ENCODE measurements around the gene UBAC2.

Gene UBAC2

GRCh38 chr13:99363391-99363790, 162.7 kb downstream of the UBAC2 start:
- DNase-seq, result peak in 1 of 2 donors; percentile 10

DNA sequence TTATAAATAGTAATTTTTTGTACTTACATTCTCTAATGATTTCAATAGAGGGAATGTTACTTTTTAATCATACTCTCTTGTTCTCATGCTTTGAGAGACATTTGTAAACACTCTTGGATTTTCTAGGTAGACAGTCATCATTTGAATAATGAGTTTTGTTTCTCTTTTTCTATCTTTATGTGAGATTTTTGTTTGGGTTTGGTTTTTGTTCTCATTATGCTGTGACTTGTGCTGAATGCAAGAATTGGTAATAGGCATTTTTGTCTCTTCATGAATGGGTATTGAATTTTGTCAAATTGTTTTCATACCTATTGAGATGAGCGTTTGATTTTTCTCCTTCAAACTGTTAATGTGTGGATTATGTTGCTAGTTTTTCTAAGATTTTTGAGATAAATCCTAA, 163.3 kb downstream of the UBAC2 start:
- DNase-seq, result no peak

GRCh38 chr13:99366075-99366987, 165.7 kb downstream of the UBAC2 start:
- DNase-seq, result peak in 1 of 2 donors; percentile 41

DNA sequence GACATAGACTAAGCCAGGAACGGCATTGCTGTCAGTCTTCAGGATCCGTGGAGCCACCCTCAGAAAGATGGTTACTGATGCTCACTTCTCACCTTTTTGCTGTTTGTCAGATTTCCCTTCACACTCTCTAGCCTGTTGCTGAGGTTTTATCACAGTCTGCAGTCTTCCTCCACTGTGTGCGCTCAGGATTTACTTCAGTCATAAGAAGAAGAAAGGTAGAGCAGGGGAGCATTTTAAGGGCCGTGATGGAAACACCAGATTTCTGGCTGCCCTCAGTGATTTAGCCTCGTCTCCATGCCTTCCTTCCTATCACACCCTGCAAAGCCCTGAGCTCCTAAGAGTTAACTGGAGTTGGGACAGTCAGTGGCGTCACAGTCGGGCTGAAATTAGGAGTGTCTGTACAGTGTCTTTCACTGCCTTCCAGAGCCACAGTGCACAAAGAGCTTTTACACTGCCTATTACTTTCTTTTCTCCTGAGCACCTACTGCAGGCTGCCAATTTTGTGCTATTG, 166.5 kb downstream of the UBAC2 start:
- DNase-seq, result peak in 1 of 2 donors; percentile 45

DNA sequence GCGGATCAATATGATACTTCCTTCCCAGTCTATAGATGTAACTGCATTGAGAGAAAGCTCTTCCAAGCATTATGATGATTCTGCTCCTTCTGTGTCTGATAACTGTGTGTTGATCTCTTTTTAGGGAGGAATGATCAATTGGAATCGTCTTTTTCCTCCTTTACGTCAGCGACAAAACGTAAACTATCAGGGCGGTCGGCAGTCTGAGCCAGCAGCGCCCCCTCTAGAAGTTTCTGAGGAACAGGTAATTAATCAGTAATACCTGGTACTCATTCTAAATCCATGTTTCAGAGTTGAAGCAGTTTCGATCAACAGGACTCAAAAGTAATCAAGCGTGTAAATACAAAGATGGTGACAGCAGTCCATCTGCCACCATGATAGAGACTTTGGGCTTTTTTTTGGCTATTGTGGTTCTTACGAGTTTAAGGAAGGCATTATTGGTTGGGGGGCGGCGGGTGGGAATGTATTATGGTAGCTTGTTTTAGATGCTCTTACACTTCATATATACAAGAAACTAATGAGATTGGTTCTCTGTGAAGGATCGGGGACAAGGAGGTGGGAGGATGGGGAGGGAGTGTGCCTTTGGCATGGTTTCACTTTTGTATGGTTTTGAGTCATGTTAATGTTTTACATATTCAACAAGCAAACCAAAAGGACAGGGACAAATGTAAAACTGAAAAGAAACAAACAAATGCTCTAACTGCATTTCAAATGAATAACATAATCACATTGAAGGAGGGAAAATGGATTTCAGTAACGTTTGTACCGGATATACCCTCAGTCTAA, 167.2 kb downstream of the UBAC2 start:
- peak in 1 of 2 donors; percentile 52 for DNase-seq

DNA sequence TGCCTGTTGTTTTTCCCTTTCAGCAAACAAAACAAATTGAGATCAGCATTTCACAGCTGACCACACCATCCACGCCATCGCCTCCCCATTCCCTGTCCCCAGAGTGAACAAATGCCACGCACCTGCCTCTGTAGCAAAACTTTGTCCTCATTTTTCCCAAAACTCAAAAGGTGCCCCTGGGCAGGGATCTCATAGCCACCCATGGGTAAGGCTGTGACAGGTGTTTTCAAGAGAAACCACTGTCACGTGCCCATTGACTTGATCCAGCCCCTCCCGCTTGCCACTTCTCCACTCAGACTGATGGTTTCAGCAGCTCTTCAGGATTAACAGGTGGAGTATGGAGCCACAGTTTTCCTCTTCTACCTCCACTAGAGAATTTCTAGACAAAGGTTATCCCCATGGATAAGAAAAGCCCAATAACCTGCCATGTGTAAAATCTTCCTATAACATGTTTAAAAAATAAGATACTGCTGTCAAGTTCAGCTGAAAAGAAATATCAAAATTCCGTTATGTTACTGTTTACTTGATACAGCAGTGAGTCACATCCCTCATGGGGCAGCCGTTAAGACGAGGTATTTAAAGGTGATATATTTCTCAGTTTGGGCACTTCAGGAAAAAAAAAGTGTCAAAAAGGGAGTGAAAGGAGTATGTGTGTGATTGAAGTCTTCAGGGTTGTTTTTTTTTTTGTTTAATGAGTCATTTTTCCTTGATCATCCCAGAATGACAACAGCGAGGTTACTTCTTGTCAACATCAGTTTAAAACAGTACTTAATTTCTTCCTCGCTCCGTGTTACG, 170.0 kb downstream of the UBAC2 start:
- DNase-seq, result peak; percentile 46 to 56

GRCh38 chr13:99371956-99372355, 171.3 kb downstream of the UBAC2 start:
- DNase-seq, result peak; percentile 72 to 80

DNA sequence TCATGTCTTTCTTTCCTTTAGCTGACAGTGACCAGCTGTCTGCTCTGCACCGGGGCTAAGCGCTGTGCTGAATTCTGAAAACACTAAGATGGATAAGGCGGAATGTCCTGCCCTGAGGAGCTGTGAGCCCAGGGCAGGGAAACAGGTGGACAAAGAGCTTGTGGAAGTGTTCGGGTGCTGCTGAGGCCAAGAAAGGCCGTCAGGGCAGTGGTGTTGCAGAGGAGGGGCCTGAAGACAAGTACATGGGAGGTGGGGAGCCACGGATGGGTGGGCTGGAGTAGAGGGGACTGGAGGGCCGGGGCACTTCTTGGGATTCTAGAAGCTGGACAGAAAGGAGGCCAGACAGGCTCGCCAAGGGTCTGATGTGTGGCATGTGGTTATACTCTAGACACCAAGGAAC, 172.8 kb downstream of the UBAC2 start:
- no peak for DNase-seq

DNA sequence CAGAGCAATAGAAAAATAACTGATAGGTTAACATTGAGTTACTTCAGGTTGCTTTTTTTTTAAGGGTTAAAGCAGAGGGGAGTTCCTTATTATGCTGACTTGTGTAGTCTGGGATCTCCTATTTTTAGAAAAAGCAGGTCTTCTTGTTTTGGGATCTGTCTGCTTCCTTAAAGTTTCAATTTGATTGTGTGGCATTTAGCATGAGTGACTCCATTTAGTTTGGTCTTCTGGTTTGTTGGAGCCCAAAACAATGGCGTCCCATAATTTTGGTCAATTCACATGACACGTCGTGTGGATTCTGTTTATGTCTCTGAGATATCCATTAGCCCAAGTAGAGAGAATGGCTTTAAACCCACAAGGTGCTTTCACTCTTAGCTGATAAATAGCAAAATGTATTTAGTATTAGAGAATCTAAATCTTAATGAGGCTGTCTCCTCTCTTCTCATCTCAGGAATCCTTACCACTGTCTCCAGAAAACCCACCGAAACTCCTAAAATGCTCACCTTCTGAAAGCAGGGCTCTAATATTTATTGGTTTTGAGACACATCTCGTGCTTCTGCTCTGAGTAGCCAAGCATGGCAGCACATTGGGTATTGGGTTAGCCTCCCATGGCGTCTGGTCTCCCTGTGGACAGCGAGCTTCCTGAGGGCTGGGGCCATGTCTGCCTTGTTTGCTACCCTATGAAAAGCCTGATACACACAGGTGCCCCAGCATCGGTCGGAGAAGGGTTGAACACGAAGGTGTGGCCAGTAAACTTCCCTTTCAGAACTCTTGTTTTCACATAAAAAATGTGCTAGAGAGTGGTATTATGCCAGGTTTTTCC, 173.7 kb downstream of the UBAC2 start:
- peak in 1 of 2 donors; percentile 71 for DNase-seq

GRCh38 chr13:99374994-99375737, 174.5 kb downstream of the UBAC2 start:
- DNase-seq, result peak; percentile 63 to 95

- peak in 1 of 2 donors; percentile 29 for DNase-seq
Measured at GRCh38 chr13:99375738-99376080, 175.1 kb downstream of the UBAC2 start.

- DNase-seq, result peak in 1 of 2 donors; percentile 90
Measured at GRCh38 chr13:99376132-99376531, 175.5 kb downstream of the UBAC2 start.

GRCh38 chr13:99376924-99377323, 176.3 kb downstream of the UBAC2 start:
- no peak for DNase-seq

DNA sequence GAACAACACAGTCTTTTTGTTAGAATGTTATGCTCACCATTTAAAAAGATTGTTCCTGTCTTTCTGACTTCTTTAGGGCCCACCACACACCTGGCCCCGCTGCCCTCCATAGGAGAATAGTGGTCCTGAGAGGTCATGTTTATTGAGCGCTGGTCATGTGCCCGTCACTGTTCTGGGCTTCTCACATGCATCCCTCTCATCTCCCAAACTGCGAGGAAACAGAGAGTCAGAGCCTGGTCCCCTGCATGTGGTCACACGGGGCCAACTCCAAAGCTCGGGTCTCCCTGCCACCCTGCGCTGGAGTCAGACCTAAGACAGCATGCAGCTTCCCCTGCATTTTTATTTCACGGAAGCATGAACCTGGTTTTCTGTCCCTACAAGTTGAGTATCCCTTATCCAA, 177.0 kb downstream of the UBAC2 start:
- DNase-seq, result no peak

- peak in 1 of 2 donors; percentile 8 for DNase-seq
Measured at GRCh38 chr13:99378985-99379733, 178.5 kb downstream of the UBAC2 start.

DNA sequence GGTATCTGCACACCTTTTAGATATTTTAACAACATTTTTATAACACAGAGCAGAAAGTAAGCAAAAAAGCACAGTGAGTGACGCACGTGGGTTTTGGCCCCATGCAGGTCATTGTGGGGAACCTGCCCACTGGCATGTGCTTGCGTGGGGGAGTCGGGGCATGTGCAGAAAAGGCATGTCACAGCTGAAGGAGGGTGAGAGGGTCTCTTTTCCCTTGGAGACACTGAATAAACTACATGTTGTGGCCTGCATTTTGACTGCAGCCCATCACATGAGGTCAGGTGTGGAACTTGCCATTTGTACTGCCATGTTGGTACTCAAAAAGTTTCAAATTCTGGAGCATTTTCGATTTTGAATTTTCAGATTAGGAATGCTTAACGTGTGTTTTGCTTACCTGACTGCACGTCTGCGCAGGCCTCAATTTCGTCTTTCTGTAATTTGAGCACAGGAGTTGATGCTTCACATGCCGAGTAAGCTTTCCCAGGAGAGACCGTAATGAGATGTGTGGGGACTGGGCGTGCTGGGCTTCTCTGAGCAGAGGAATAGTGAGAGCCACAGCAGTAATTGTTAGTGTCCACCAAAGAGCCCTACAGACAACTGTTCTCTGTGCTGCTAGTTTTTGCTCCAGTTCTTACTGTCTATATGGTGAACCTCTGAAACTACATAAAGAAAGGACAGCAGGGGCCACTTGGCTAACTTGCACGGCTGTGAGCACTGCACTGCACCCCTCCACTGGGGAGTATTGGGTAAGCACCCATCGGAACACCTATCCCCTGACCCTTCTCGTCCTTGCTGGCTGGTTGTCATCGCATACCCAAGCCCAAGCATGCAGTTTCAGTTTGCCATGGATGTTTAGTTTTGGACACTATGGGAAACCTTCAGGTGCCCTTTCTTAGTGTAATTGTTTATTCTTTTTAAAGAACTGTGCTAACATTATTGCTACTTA, 179.5 kb downstream of the UBAC2 start:
- peak in 1 of 2 donors; percentile 5 for DNase-seq

GRCh38 chr13:99380921-99381645, 180.4 kb downstream of the UBAC2 start:
- DNase-seq, result peak; percentile 47 to 58

DNA sequence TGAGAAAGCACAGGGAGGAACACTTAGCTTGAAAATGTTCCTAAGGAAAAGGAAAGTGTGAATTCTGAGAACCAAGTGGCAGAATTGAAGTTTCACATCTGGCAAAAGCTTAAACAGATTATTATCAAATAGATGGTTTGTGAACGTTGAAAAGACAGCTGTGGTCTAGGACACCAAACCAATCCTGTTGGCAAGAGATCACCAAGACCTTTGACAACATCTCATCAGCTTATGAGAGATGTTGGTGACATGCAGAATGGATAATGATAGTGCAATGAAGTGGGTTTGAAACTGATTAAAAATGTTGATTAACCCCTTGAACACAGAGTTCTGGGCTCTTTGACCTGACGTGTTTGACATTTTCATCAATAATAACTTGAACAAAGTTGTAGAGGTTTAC, 181.1 kb downstream of the UBAC2 start:
- peak in 1 of 2 donors; percentile 3 for DNase-seq
